Skeletal muscle tissue (tissue), 4 donors: ENCODE results near the gene FES. TPM values are rescaled to one million over a fixed set of nuclear protein-coding genes. Genes with fewer than 3 reads are reported as not detected.
"Not testable (repeated sequence)": the region's sequence is repeated elsewhere in the genome, so short reads cannot be mapped to it uniquely, and the experiment has no call there.

ENCODE experiments used
- H3K27ac ChIP-seq: one replicate; pipeline ENCODE4 v1.7.0; 2013; ENCODE audit warnings: mild to moderate bottlenecking, low read depth, low read length, inconsistent platforms
- H3K27me3 ChIP-seq, 3 donors: one replicate each; pipeline ENCODE4 v1.7.0; 2013; ENCODE audit warnings: low read length in 3 of 3; ENCODE audit not compliant: control insufficient read depth in 3 of 3, insufficient read depth in 3 of 3
- H3K36me3 ChIP-seq, 3 donors: one replicate each; pipeline ENCODE4 v1.7.0; 2013; ENCODE audit warnings: low read length in 3 of 3; ENCODE audit not compliant: control insufficient read depth in 3 of 3, insufficient read depth in 3 of 3
- H3K4me1 ChIP-seq, 3 donors: one replicate each; pipeline ENCODE4 v1.7.0; 2013; ENCODE audit warnings: low read length in 3 of 3, mild to moderate bottlenecking in 3 of 3; ENCODE audit not compliant: control insufficient read depth in 3 of 3, insufficient read depth in 3 of 3
- H3K4me3 ChIP-seq, 3 donors: one replicate each; pipeline ENCODE4 v1.7.0; 2013; ENCODE audit warnings: low read length in 3 of 3
- H3K9ac ChIP-seq, 3 donors: one replicate each; pipeline ENCODE4 v1.7.0; 2013; ENCODE audit warnings: low read length in 3 of 3, mild to moderate bottlenecking in 3 of 3, moderate library complexity in 2 of 3, low read depth in 1 of 3
- H3K9me3 ChIP-seq, 3 donors: one replicate each; pipeline ENCODE4 v1.7.0; 2013; ENCODE audit warnings: low read length in 3 of 3; ENCODE audit not compliant: control insufficient read depth in 3 of 3
- total RNA-seq: library from RNA; depleted of rRNA; stranded (reverse); fragments of >200 nt; gene quantifications from one replicate; pipeline ENCODE4 v1.2.3, GENCODE V29; 2014
- donor health status: Osteomylitis.

FES gene
- total RNA-seq, 1 donor from 2014 or later, result 19.8 TPM

GRCh38 chr15:90924375-90924774 is 40.1 kb downstream of the FES start:
- Histone ChIP-seq H3K4me3 (no peak overlapping the region), H3K4me1 (peaks cover 3 to 8% (median 5%) of the 10 kb centered on the region in 3 donors), H3K9me3 (no peaks in the 10 kb centered on the region), H3K27me3 (no peaks in the 10 kb centered on the region), H3K36me3 (peaks cover 21 to 24% (median 23%) of the 10 kb centered on the region in 3 donors), H3K9ac (no peak overlapping the region), H3K27ac (no peak overlapping the region)

- not testable (repeated sequence) for H3K4me3 ChIP-seq, H3K9me3 ChIP-seq, H3K27me3 ChIP-seq, H3K9ac ChIP-seq, H3K36me3 ChIP-seq, H3K27ac ChIP-seq
- peaks cover 17 to 20% (median 20%) of the 10 kb centered on the region in 3 donors for H3K4me1 ChIP-seq
Observed at GRCh38 chr15:90926766-90927165, 42.5 kb downstream of the FES start.

GRCh38 chr15:90928106-90928505 is 43.8 kb downstream of the FES start:
- H3K36me3 ChIP-seq, H3K9ac ChIP-seq, H3K27ac ChIP-seq, H3K4me3 ChIP-seq, H3K27me3 ChIP-seq, H3K9me3 ChIP-seq: not testable (repeated sequence)
- H3K4me1 ChIP-seq, result peaks cover 27 to 31% (median 30%) of the 10 kb centered on the region in 3 donors

- no peaks in the 10 kb centered on the region for H3K9me3 ChIP-seq
- peak overlapping the region; percentile 87 for H3K27ac ChIP-seq
- H3K4me1 ChIP-seq, result peaks cover 34 to 36% (median 35%) of the 10 kb centered on the region in 3 donors
- no peaks in the 10 kb centered on the region for H3K27me3 ChIP-seq
- H3K9ac ChIP-seq, result peak overlapping the region; percentile 85 to 90 (median 88)
- peak overlapping the region; percentile 84 to 89 (median 87) for H3K4me3 ChIP-seq
- H3K36me3 ChIP-seq, result no peaks in the 10 kb centered on the region
Observed at GRCh38 chr15:90929246-90930019, 45.1 kb downstream of the FES start.

DNA sequence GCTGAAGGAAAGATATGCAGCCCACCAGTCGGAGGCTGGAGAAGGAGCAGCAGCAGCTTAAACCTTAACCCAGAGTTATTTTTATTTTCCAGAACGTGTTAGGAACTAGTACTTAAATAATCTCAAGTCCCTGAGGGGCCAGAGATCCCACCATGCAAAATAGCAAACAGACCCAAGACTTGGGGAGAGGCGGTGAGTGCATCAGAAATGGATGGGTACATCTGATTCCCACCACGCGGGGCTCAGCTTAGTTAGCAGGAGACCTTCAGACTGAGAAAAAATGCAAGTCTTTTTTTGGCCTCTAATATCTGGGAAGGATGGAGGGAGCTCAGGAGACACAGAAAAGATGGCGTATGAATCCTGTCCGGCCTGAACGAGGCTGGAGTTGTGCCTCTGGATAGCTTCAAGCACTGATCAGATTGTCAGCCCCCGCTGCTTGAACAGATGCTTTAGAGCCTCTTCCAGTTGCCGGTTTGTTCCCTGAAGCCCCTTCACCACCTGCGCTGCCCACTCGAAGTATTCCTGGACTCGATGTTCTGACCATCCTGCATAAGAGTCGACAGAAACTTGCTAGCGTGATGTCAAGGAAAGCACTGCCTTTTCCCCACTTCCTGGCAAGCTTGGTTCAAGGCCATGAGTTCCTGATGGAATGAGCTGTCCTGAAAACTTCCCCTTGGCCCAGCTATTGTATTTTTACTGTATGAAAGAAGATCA is 46.7 kb downstream of the FES start:
- Histone ChIP-seq H3K4me1 (peaks cover 44 to 46% (median 45%) of the 10 kb centered on the region in 3 donors), H3K9me3 (no peaks in the 10 kb centered on the region), H3K27me3 (no peaks in the 10 kb centered on the region), H3K27ac (peak overlapping the region; percentile 87), H3K9ac (peak overlapping the region in 2 of 3 donors; percentile 88 to 89), H3K4me3 (peak overlapping the region; percentile 84 to 89 (median 87)), H3K36me3 (peaks cover 0 to 2% (median under 1%) of the 10 kb centered on the region in 3 donors)

DNA sequence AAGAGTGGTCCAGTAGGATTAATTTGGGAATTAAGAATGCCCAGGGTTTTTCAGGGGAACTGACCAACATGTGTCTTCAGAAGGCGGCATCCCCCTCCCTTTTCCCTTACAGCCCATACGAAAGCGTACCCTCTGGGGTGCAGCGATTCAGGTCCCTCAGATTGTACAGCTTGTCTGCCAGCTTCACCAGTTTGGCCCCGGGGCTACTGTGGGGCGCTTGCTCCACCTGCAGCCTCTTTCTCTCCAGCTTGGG is 47.2 kb downstream of the FES start:
- peak overlapping the region; percentile 94 to 97 (median 95) for H3K4me3 ChIP-seq
- peaks cover 4 to 7% (median 4%) of the 10 kb centered on the region in 3 donors for H3K36me3 ChIP-seq
- peaks cover 49 to 51% (median 50%) of the 10 kb centered on the region in 3 donors for H3K4me1 ChIP-seq
- no peaks in the 10 kb centered on the region for H3K27me3 ChIP-seq
- H3K9me3 ChIP-seq, result no peaks in the 10 kb centered on the region
- peak overlapping the region; percentile 87 for H3K27ac ChIP-seq
- peak overlapping the region; percentile 89 to 95 (median 93) for H3K9ac ChIP-seq

DNA sequence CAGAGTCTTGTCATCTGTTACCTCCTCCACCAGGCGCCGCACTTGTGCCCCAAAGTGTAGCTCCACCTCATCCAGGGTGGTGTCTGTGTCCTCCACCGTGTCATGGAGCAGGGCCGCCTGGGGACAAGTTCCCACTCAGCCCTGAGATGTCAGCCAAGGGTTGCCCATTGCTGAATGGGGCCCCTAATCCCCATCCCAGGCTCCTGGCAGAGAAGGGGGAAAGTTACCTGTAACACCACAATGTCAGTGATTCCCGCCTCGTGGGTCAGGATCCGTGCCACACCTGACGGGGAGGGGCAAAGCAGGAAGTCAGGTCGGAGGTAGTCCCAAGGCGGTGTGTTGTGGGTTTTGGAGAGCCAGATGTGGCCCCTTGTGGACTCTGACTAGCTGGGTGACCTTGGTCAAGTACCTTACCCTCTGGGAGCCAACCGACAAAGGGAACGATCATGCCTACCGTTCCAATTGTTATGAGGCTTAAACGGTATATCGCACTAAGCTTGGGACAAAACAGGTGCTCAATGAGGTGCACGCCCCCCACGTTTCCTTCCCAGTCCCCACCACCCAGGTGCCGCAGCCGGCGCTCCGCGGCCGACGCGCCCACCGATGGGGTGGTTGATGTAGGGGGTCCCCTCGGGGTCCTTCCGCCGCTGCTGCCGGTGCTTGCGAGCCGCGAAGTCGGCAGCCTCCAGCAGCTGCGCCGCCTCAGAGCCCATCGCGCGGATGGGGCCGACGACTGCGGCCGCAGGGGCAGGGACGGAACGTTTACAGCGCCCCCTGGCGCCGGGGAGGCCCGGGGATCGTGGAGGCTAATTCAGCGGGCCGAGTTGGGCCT is 47.7 kb downstream of the FES start, which contains the start of gene HDDC3:
Gene HDDC3 (minus strand): TSS at position 722 of the 832 bp plus-strand sequence. CDS start 9 bp downstream, at position 713.
- Histone ChIP-seq H3K27me3 (no peaks in the 10 kb centered on the region), H3K9ac (peak within 1 kb of the TSS; percentile 89 to 95 (median 93)), H3K27ac (peak within 1 kb of the TSS; percentile 87), H3K36me3 (peaks cover 7 to 12% (median 9%) of the 10 kb centered on the region in 3 donors), H3K4me1 (peaks cover 49 to 52% (median 50%) of the 10 kb centered on the region in 3 donors), H3K4me3 (peak within 1 kb of the TSS; percentile 94 to 97 (median 95)), H3K9me3 (no peaks in the 10 kb centered on the region)

- peak overlapping the region; percentile 42 to 95 (median 65) for H3K9ac ChIP-seq
- peak overlapping the region in 1 of 3 donors; percentile 94 for H3K4me3 ChIP-seq
- H3K9me3 ChIP-seq, result no peaks in the 10 kb centered on the region
- no peaks in the 10 kb centered on the region for H3K27me3 ChIP-seq
- H3K4me1 ChIP-seq, result peaks cover 49 to 52% (median 50%) of the 10 kb centered on the region in 3 donors
- peak overlapping the region; percentile 87 for H3K27ac ChIP-seq
- H3K36me3 ChIP-seq, result peaks cover 9 to 12% (median 9%) of the 10 kb centered on the region in 3 donors
Observed at GRCh38 chr15:90932660-90932991, 48.3 kb downstream of the FES start.

DNA sequence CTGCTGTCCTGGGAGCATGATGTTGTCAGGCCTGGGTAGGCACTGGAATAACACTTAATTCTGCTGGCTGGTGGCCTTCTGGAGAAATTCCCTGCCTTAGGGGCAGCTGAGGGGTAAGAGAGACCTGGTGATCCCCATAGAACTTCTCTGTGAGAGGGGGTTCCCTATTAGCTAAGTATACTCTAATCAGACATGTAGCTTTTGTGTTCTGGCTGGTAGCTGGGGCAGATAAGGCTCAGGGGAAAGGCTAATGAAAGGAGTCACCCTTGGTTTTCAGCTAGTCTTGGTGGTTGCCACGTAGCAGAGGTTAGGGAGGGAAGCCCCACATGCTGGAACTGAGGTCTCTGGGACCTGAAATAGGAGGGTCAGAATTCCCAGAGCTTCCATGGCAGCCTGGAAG is 49.0 kb downstream of the FES start:
- no peaks in the 10 kb centered on the region for H3K27me3 ChIP-seq
- H3K9ac ChIP-seq, result no peak overlapping the region
- H3K4me1 ChIP-seq, result peaks cover 49 to 52% (median 50%) of the 10 kb centered on the region in 3 donors
- peaks cover 10 to 15% (median 10%) of the 10 kb centered on the region in 3 donors for H3K36me3 ChIP-seq
- H3K9me3 ChIP-seq, result no peaks in the 10 kb centered on the region
- no peak overlapping the region for H3K27ac ChIP-seq
- H3K4me3 ChIP-seq, result no peak overlapping the region
